A673 (cell line): ENCODE measurements around the gene TPD52L1.

Source experiments
- CTCF ChIP-seq: fragments of 300-800, 200-600 bp; sonication (generic); conservative IDR thresholded peaks from 2 replicates; pipeline ENCODE4 v1.5.1; 2017; ENCODE audit warnings: low read depth, mild to moderate bottlenecking, antibody characterized with exemption, low read length, moderate library complexity, mixed read lengths
- EZH2 ChIP-seq: fragments of 200-600 bp; sonication (generic); IDR thresholded peaks from 2 replicates; pipeline ENCODE4 v1.6.1; 2017; ENCODE audit warnings: borderline replicate concordance, low read depth, mild to moderate bottlenecking, mixed read lengths, antibody characterized with exemption, low read length; ENCODE audit not compliant: poor library complexity, severe bottlenecking

DNA sequence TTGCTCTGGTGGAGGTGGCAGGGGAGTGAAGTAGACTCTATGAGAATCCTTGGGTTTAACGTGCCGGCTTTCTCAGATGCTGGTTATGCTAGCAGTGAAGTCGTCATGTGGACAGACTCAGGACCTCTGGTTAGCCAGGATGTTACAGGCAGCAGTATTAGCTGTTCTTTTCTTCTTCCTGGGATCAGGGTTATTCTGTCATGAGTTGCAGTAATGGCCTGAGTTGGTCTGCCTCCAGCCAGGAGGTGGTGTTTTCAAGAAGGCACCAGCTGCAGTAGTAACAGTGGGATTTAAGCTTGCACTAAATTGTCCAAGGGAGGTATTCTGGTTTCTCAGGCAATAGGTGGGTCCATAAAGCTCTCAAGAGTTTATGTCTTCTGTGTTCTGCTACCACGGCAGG lies 91.5 kb downstream of the TPD52L1 start:
- TF ChIP-seq CTCF (no peak), EZH2 (no peak)
